ENCODE measurements around the gene FAM186B. TPM values are rescaled to one million over a fixed set of nuclear protein-coding genes. Genes with fewer than 3 reads are reported as not detected.
"Not testable (repeated sequence)": the region's sequence is repeated elsewhere in the genome, so short reads cannot be mapped to it uniquely, and the experiment has no call there.

FAM186B gene
- total and polyA plus RNA-seq, 11 donors = 0.17 to 0.78 (median 0.41) TPM

DNA sequence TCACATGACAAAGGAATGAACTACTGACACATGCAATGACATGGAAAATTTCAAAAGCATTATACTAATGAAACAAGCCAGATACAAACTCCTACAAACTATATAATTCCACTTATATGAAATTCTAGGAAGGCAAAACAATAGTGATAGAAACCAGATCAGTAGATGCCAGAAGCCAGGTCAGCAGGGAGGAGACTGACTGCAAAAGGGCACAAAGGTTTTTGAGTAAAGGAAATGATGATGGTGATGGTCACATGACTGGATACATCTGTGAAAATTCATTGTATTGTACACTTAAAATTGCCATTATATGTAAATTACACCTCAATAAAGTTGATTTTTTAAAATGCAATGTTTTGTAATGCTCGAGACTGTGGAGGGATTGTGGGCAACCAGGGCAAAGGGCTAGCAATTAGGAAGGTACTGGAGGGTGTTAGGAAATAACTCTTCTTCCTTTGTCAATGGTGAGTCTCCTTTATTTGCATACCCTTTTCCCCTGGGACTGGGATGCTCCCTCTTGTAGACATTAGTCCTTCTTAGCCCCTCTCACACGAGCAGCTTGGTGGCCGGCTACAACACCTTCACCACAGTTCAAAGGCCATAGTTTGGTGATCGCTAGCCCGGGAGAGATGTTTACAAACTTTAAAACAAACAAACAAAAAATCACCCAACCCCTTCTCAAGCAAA lies 11.2 kb upstream of the FAM186B start:
- ATAC-seq (no peak), DNase-seq (no peak)
- peaks cover 0 to 6% (median 0%) of the 10 kb centered on the region in 9 donors for H3K27me3 ChIP-seq
- WGBS, 4 donors = 73 to 82% (median 77%) methylated on average over 5 of the region's 5 CpGs
- H3K27ac ChIP-seq = no peak overlapping the region
- peaks cover 0 to 6% (median 3%) of the 10 kb centered on the region in 12 donors for H3K4me1 ChIP-seq
- no peak for TF ChIP-seq POLR2A (IDR thresholded peaks at IDR 0.05)
- TF ChIP-seq, protein P1, sequence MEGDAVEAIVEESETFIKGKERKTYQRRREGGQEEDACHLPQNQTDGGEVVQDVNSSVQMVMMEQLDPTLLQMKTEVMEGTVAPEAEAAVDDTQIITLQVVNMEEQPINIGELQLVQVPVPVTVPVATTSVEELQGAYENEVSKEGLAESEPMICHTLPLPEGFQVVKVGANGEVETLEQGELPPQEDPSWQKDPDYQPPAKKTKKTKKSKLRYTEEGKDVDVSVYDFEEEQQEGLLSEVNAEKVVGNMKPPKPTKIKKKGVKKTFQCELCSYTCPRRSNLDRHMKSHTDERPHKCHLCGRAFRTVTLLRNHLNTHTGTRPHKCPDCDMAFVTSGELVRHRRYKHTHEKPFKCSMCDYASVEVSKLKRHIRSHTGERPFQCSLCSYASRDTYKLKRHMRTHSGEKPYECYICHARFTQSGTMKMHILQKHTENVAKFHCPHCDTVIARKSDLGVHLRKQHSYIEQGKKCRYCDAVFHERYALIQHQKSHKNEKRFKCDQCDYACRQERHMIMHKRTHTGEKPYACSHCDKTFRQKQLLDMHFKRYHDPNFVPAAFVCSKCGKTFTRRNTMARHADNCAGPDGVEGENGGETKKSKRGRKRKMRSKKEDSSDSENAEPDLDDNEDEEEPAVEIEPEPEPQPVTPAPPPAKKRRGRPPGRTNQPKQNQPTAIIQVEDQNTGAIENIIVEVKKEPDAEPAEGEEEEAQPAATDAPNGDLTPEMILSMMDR (IDR thresholded peaks at IDR 0.05) = no peak
- intact Hi-C loops (cut with DNase I) = no loop called here
- H3K4me3 ChIP-seq = no peak overlapping the region
- H3K36me3 ChIP-seq = no peaks in the 10 kb centered on the region
- H3K9me3 ChIP-seq = peaks cover 0 to 5% (median 0%) of the 10 kb centered on the region in 12 donors

DNA sequence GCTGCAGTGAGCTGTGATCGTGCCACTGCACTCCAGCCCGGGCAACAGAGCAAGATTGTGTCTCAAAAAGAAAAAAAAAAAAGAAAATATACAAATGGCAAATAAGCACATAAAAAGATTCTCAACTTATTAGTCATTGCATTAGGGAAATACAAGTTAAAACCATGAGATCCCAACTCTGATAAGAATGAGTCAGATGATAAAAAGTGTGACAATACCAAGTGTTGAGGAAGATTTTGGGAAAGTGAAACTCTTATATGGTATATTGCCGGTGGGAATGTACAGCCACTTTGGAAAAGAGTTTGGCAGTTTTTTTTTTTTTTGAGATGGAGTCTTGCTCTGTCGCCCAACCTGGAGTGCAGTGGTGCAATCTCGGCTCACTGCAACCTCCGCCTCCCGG lies 10.3 kb upstream of the FAM186B start:
- Histone ChIP-seq H3K4me1 (no peaks in the 10 kb centered on the region), H3K9me3 (peaks cover 0 to 11% (median 0%) of the 10 kb centered on the region in 12 donors), H3K27ac (no peak overlapping the region), H3K4me3 (no peak overlapping the region), H3K27me3 (peaks cover 0 to 4% (median 0%) of the 10 kb centered on the region in 9 donors), H3K36me3 (no peaks in the 10 kb centered on the region)
- no peak for ATAC-seq
- 89 to 98% (median 94%) methylated on average over 7 of the region's 7 CpGs for WGBS, 4 donors
- TF ChIP-seq, protein P1 (IDR thresholded peaks at IDR 0.05) = no peak
- TF ChIP-seq POLR2A (IDR thresholded peaks at IDR 0.05) = no peak
- no peak for DNase-seq
- intact Hi-C loops (cut with DNase I) = no loop called here

DNA sequence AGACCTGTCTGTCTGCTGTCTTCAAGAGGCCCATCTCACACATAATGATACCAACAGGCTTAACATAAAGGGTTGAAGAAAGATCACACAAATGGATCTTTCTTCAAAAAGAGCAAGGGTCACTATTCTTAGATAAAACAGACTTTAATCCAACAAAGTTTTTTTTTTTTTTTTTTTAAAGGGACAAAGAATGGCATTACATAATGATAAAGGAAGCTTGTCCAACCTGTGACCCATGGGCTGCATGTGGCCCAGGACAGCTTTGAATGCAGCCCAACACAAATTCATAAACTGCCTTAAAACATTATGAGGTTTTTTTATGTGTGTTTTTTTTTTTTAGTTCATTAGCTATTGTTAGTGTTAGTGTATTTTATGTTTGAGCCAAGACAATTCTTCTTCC lies 6.8 kb upstream of the FAM186B start:
- Histone ChIP-seq H3K27ac (no peak overlapping the region), H3K36me3 (no peaks in the 10 kb centered on the region), H3K27me3 (no peaks in the 10 kb centered on the region), H3K9me3 (peaks cover 0 to 16% (median 0%) of the 10 kb centered on the region in 12 donors), H3K4me1 (peaks cover 0 to under 1% (median 0%) of the 10 kb centered on the region in 12 donors), H3K4me3 (no peak overlapping the region)
- DNase-seq (no peak), ATAC-seq (no peak)
- intact Hi-C loops (cut with DNase I) = no loop called here
- no peak for TF ChIP-seq POLR2A (IDR thresholded peaks at IDR 0.05)
- TF ChIP-seq, protein P1 (IDR thresholded peaks at IDR 0.05) = no peak

DNA sequence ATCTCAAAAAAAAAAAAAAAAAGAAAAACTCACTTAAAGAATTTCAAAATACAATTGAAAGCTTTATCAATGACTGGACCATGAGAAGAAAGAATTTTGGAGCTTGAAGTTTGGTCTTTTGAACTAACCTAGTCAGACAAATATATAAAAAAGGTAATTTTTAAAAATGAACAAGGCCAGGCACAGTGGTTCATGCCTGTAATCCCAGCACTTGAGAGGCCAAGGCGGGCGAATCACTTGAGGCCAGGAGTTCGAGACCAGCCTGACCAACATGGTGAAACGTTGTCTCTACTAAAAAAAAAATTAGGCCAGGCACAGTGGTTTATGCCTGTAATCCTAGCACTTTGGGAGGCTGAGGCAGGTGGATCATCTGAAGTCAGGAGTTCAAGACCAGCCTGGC lies 5.3 kb upstream of the FAM186B start:
- H3K27ac ChIP-seq; intact Hi-C loops (cut with DNase I); H3K4me3 ChIP-seq; DNase-seq; H3K4me1 ChIP-seq; ATAC-seq; H3K27me3 ChIP-seq; H3K36me3 ChIP-seq: not testable (repeated sequence)
- 94 to 98% (median 95%) methylated on average over 4 of the region's 4 CpGs for WGBS, 4 donors
- H3K9me3 ChIP-seq = peaks cover 0 to 15% (median 0%) of the 10 kb centered on the region in 12 donors

DNA sequence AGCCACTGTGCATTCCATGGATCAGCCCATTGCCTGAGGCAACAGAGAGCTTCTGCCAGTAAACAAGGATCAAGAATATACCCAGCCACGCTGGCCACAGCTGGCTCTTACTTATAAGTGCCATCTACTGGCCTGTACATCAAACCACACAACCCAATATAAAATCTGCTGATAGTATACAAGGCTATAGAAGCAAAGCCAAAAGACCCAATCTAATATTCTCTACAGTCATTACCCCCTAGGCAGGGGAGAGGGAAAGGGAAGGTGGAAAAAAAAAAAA lies 4.4 kb upstream of the FAM186B start:
- intact Hi-C loops (cut with DNase I) = no loop called here
- H3K4me3 ChIP-seq = no peak overlapping the region
- no peak for TF ChIP-seq POLR2A (IDR thresholded peaks at IDR 0.05)
- TF ChIP-seq, protein P1 (IDR thresholded peaks at IDR 0.05) = no peak
- 33 to 80% (median 71%) methylated on average over 1 of the region's 1 CpG for WGBS, 4 donors
- H3K27ac ChIP-seq = no peak overlapping the region
- ATAC-seq = no peak
- H3K36me3 ChIP-seq = no peaks in the 10 kb centered on the region
- no peak for DNase-seq
- H3K9me3 ChIP-seq = peaks cover 0 to 11% (median 0%) of the 10 kb centered on the region in 12 donors
- H3K4me1 ChIP-seq = peaks cover 0 to 7% (median 0%) of the 10 kb centered on the region in 12 donors
- no peaks in the 10 kb centered on the region for H3K27me3 ChIP-seq

Data from heart left ventricle (tissue), 16 donors.